ENCODE measurements around the gene HLTF.

The HLTF gene

DNA sequence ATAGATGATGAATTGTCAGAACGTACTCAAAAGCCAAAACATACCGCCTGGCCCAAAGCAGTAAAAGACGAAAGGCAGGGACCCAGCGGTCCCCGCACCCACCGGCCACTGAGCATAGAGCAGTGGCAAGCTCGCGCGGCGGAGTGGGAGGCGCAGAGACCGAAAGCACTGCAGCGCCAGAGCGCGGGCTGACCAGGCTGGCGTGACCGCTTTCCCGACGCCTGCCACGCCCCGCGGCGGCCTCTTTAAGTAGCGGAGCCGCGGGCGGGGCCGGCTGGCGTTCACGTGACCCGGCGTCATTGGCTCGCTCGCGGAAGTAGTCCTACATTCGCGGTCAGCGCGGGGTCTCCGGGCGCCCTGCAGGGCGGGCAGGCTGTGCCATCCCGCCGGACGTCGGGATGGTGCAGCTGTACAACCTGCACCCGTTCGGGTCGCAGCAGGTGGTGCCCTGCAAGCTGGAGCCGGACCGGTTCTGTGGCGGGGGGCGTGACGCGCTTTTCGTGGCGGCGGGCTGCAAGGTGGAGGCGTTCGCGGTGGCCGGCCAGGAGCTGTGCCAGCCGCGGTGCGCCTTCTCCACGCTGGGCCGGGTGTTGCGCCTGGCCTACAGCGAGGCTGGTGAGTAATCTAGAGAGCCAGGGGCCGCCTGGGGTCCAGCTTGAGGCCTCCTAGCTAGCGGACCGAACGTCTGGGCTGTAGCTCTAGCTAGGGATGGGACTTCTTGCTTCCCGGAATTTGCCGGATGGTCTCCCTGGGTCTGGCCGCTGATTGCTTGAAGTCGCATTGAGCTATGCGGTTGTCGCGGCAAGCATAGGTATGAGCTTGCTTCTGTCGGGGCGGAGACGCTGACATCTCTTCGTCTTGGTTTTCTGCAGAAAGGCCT, 43.2 kb upstream of the HLTF start, which contains the start of gene HPS3 (continued):
- peak; percentile 40; the same call in 1 of the 2 replicates for TF ChIP-seq ZBTB17 (tag by site-specific recombination; IDR thresholded peaks at IDR 0.05)
- no peak for TF ChIP-seq ZNF266 (tag by site-specific recombination; IDR thresholded peaks at IDR 0.05; ENCODE audit: low read depth)
- TF ChIP-seq ZBTB20 (tag by site-specific recombination; IDR thresholded peaks at IDR 0.05): peak; percentile 39; the same call in 1 of the 2 replicates
- no peak for TF ChIP-seq GFI1B (tag by site-specific recombination; IDR thresholded peaks at IDR 0.05)
- no peak for TF ChIP-seq ZNF214 (tag by site-specific recombination; IDR thresholded peaks at IDR 0.05; ENCODE audit: borderline replicate concordance)
- no peak for TF ChIP-seq ZNF664 (tag by site-specific recombination; IDR thresholded peaks at IDR 0.05)

- TF ChIP-seq ZNF10 (tag by site-specific recombination; IDR thresholded peaks at IDR 0.05): no peak
- no peaks in the 10 kb centered on the region for H3K9me3 ChIP-seq (ENCODE audit: control insufficient read depth, insufficient read depth, low read depth, low read length)
- H3K27ac ChIP-seq (ENCODE audit: extremely low read depth, low read depth, low read length): no peak overlapping the region
- H3K36me3 ChIP-seq (ENCODE audit: control insufficient read depth in 2 of 2, insufficient read depth in 1 of 2, low read length in 2 of 2): no peaks in the 10 kb centered on the region
- POLR2A ChIA-PET: interaction anchor here (0.9 to 1.8 kb wide), 2 partner anchors 51 to 136 kb away, joined by 3 to 4 read pairs; no protein-coding TSS in a partner anchor
- peak overlapping the region; percentile 99 for H3K4me3 ChIP-seq (ENCODE audit: low read depth, low read length)
- 0 out of 2 replicates have a peak, but pooled peaks cover 1% of the 10 kb centered on the region for H3K4me1 ChIP-seq (ENCODE audit: control insufficient read depth, insufficient read depth, low read length)
- CTCF ChIA-PET: interaction anchor here (1.2 to 2.8 kb wide), 2 partner anchors 9 to 143 kb away, joined by 3 to 16 read pairs; no protein-coding TSS in a partner anchor
Observed at GRCh38 chr3:149128821-149129220, 42.5 kb upstream of the HLTF start.

DNA sequence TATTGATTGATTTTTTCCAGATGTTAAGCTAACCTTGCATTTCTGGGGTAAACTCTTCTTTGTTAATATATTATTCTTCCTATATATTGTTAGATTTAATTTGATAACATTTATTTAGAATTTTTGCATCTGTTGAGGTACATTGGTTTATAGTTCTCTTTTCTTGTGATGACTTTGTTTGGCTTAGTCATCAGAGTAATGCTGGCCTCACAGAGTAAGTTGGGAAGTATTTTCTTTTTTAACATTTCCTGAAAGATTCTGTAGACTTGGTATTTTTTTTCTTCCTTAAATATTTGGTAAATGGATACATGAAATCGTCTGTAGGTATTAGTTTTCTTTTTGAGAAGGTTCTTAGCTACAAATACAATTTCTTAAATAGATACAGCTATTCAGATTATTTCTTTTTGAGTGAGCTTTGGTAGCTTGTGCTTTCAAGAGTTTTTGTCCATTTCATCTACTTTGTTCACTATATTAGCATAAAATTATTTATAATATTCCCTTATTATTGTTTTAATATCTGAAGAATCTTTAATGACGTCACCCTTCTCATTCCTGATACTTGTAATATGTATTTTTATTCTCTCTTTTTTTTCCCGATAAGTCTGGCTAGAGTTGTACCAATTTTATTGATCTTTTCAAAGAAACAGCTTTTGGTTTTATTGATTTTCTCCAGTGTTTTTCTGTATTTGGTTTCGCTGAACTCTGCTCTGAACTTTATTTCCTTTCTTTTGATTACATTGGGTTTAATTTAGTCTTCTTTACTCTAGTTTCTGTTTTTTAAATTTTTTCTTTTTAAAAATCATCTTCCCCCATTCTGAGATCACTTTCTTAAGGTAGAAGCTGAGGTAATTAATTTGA, 36.6 kb upstream of the HLTF start:
- H3K27ac ChIP-seq (ENCODE audit: extremely low read depth, low read depth, low read length): no peak overlapping the region
- no peaks in the 10 kb centered on the region for H3K9me3 ChIP-seq (ENCODE audit: control insufficient read depth, insufficient read depth, low read depth, low read length)
- no peaks in the 10 kb centered on the region for H3K36me3 ChIP-seq (ENCODE audit: control insufficient read depth in 2 of 2, insufficient read depth in 1 of 2, low read length in 2 of 2)
- POLR2A ChIA-PET: no interaction called here
- TF ChIP-seq FEZF1 (tag by site-specific recombination; IDR thresholded peaks at IDR 0.05) (no peak), SP7 (tag by site-specific recombination; IDR thresholded peaks at IDR 0.05) (no peak), ZNF549 (tag by site-specific recombination; IDR thresholded peaks at IDR 0.05) (no peak), INSM2 (tag by site-specific recombination; IDR thresholded peaks at IDR 0.05) (no peak), ZNF600 (tag by site-specific recombination; IDR thresholded peaks at IDR 0.05) (no peak), ZNF561 (tag by site-specific recombination; IDR thresholded peaks at IDR 0.05; ENCODE audit: borderline replicate concordance) (no peak), PRDM6 (tag by site-specific recombination; IDR thresholded peaks at IDR 0.05) (no peak), HOXA7 (CRISPR knock-in tag; IDR thresholded peaks at IDR 0.05; ENCODE audit: borderline replicate concordance) (no peak), ZNF488 (tag by site-specific recombination; IDR thresholded peaks at IDR 0.05) (no peak)
- CTCF ChIA-PET: interaction anchor here (0.6 to 1.3 kb wide), 5 partner anchors 9 to 1853 kb away, joined by 3 read pairs; no protein-coding TSS in a partner anchor
- H3K4me3 ChIP-seq (ENCODE audit: low read depth, low read length): no peak overlapping the region
- H3K4me1 ChIP-seq (ENCODE audit: control insufficient read depth, insufficient read depth, low read length): no peaks in the 10 kb centered on the region
